HCT116 (cell line): Measurements from ENCODE around the gene CCDC70.

Experiments used
- POLR2A ChIP-seq: IDR thresholded peaks from 2 replicates; pipeline ENCODE4 v1.7.0; 2011; ENCODE audit warnings: borderline replicate concordance; ENCODE audit not compliant: insufficient read depth, insufficient read length; ENCODE audit errors: extremely low read depth
- POLR2AphosphoS5 ChIP-seq: IDR thresholded peaks from 2 replicates; pipeline ENCODE4 v1.6.1; 2011; ENCODE audit warnings: mild to moderate bottlenecking, low read depth, low read length, moderate library complexity
- SP1 ChIP-seq: IDR thresholded peaks from 2 replicates; pipeline ENCODE4 v1.6.1; 2012; ENCODE audit warnings: low read depth
- ZNF274 ChIP-seq: fragments of 200-500 bp; sonication (Bioruptor generic); IDR thresholded peaks from 2 replicates; pipeline ENCODE4 v1.6.1; 2014; ENCODE audit warnings: mild to moderate bottlenecking, low read depth, low read length, inconsistent platforms
- TF ChIP-seq, protein P1 (sequence below), 3 experiments: fragments of 200-600 bp in 1 of 3; sonication (generic) in 1 of 3; IDR thresholded peaks in 2 of 3; conservative IDR thresholded peaks in 1 of 3; 2 replicates each; pipeline ENCODE4 v1.5.1; 2012 to 2017; ENCODE audit warnings: low read depth in 2 of 3, low read length in 2 of 3, antibody characterized with exemption in 1 of 3, borderline replicate concordance in 1 of 3, control low read depth in 1 of 3, mild to moderate bottlenecking in 1 of 3, mixed read lengths in 1 of 3, mixed run types in 1 of 3, moderate library complexity in 1 of 3; ENCODE audit not compliant: insufficient read depth in 1 of 3

- TF ChIP-seq, protein P1, sequence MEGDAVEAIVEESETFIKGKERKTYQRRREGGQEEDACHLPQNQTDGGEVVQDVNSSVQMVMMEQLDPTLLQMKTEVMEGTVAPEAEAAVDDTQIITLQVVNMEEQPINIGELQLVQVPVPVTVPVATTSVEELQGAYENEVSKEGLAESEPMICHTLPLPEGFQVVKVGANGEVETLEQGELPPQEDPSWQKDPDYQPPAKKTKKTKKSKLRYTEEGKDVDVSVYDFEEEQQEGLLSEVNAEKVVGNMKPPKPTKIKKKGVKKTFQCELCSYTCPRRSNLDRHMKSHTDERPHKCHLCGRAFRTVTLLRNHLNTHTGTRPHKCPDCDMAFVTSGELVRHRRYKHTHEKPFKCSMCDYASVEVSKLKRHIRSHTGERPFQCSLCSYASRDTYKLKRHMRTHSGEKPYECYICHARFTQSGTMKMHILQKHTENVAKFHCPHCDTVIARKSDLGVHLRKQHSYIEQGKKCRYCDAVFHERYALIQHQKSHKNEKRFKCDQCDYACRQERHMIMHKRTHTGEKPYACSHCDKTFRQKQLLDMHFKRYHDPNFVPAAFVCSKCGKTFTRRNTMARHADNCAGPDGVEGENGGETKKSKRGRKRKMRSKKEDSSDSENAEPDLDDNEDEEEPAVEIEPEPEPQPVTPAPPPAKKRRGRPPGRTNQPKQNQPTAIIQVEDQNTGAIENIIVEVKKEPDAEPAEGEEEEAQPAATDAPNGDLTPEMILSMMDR (IDR thresholded peaks at IDR 0.05 in 2 of 3, conservative IDR thresholded peaks at IDR 0.05 in 1 of 3; ENCODE audit: borderline replicate concordance in 1 of 3, insufficient read depth in 1 of 3, low read depth in 2 of 3, low read length in 2 of 3) = no peak
- no peak for TF ChIP-seq POLR2AphosphoS5
- no peak for TF ChIP-seq POLR2A
- TF ChIP-seq SP1 = no peak
- TF ChIP-seq ZNF274 = no peak
These were observed 23.4 kb upstream of the CCDC70 start for GRCh38 chr13:51838240-51838846.
